ENCODE data around the gene ELOVL1.
"Not testable (repeated sequence)": the region's sequence is repeated elsewhere in the genome, so short reads cannot be mapped to it uniquely, and the experiment has no call there.

Gene ELOVL1

GRCh38 chr1:43367904-43368645 lies at the start of gene ELOVL1:
Gene ELOVL1, minus strand, starts transcription at chr1:43368011. Its CDS starts 2,402 bp downstream, at chr1:43365609.
- DNase-seq: peak; percentile 86

- DNase-seq: no peak
Measured at GRCh38 chr1:43415901-43416300, 48.1 kb upstream of the ELOVL1 start.

GRCh38 chr1:43414634-43415223 lies 46.9 kb upstream of the ELOVL1 start:
- peak; percentile 45 for DNase-seq

- not testable (repeated sequence) for DNase-seq
Measured at GRCh38 chr1:43413426-43413825, 45.6 kb upstream of the ELOVL1 start.

DNA sequence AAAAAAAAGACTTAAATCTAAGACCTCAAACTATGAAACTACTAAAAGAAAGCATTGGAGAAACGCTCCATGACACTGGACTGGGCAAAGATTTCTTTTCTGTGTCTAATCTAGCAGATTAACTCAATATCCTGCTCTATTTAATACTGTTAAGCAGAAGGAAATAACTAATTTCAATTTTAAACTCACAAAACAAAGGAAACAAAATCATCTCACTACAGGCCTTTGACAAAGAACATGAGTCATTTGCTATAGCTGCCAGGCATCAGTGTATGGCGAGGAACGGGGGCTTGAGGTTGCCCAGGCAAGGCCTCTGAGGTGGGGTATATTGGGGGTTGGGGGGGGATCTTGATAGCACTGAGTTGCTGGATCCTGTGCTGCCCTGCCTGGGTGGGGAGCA lies 42.8 kb upstream of the ELOVL1 start:
- DNase-seq: no peak

DNA sequence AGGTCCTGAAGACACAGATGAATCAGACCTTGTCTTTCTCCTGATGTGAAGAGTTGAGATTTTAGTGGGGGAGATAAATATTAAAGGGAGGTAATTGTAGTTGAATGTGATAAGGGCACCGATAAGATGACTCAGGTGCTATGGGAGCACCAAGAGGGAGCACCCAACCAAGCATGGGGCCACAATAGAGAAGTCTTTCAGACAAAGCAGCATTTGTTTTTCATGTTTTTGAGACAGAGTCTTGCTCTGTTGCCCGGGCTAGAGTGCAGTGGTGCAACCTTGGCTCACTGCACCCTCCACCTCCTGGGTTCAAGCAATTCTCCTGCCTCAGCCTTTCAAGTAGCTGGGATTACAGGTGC lies 38.0 kb upstream of the ELOVL1 start:
- DNase-seq: no peak

DNA sequence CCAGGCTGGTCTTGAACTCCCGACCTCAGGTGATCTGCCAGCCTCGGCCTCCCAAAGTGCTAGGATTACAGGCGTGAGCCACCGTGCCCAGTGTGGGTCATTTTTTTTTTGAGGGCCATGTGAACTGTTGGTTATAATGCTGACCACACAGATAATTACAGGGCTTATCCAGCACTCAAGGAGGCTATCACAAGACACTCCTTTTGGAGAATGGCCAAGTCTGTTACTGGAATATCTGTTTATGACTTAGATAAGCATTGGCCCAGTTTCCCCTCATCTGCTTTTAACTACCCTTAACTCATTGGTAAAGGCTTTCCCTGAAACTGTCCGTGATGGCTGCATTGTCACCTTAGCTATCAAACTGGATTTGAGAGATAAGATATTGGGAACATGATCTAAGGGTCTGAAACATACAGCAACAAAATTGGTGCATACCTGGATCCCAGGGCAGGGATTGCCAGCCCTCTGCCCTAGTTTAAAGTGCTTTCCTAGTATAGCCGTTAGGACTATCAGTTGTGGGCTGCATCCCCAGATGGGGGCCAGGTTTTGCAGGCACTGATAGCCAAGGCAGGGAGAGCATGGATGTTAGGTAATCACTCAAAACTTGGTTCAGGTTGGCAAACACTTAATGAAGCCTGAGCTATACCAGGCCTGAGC lies 37.5 kb upstream of the ELOVL1 start:
- DNase-seq: no peak

- DNase-seq: no peak
Measured at GRCh38 chr1:43404353-43404752, 36.5 kb upstream of the ELOVL1 start.

GRCh38 chr1:43402089-43402865 lies 34.5 kb upstream of the ELOVL1 start:
- no peak for DNase-seq

- not testable (repeated sequence) for DNase-seq
Measured at GRCh38 chr1:43400441-43400840, 32.6 kb upstream of the ELOVL1 start.

GRCh38 chr1:43398227-43398626 lies 30.4 kb upstream of the ELOVL1 start:
- DNase-seq: no peak

DNA sequence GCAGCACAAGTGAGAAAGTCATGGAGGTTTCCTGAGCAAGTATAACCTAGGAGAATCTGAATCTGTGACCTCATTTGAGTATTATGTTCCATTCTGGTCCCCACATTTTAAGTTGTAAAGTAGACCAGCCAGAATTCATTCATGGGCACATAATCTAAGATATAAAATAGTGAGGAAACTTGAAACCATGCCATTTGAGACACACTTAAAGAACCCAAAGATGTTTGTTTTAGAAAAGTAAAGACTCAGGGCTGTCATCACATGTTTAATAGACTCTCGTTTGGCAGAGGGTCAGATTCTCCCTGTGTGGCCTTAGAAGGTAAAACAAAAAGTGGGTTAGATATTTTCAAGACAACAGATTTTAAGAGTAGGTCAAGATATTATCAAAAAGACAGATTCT lies 28.2 kb upstream of the ELOVL1 start:
- DNase-seq: no peak

GRCh38 chr1:43395523-43395922 lies 27.7 kb upstream of the ELOVL1 start:
- DNase-seq: no peak

GRCh38 chr1:43392702-43393101 lies 24.9 kb upstream of the ELOVL1 start:
- DNase-seq: no peak

- DNase-seq: peak; percentile 86
Measured at GRCh38 chr1:43389326-43390313, 21.8 kb upstream of the ELOVL1 start, which contains the start of the genes MED8 and SZT2. Gene MED8, minus strand, starts transcription at chr1:43389800. Its CDS starts 36 bp downstream, at chr1:43389764. Gene SZT2, plus strand, starts transcription at chr1:43389899. Its CDS starts 70 bp downstream, at chr1:43389969.

DNA sequence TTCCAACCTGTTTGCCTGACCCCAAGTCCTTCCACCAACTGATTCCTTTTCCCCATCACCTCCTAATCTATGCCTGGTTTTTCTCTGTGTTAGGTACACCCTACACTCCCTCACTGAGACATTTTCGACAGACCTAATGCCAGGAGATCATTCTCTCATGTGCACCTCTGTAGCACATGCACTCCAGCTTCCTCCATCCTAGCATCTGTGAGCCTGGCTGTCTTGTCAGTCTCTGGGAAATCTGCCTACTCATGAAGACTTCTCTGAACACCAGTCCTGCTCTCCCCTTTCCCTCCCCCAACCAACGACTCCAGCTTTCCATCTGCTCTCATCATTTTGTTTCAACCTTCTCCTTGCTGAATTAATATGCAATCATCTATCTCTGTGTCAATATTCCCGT lies 20.8 kb upstream of the ELOVL1 start:
- DNase-seq: no peak

DNA sequence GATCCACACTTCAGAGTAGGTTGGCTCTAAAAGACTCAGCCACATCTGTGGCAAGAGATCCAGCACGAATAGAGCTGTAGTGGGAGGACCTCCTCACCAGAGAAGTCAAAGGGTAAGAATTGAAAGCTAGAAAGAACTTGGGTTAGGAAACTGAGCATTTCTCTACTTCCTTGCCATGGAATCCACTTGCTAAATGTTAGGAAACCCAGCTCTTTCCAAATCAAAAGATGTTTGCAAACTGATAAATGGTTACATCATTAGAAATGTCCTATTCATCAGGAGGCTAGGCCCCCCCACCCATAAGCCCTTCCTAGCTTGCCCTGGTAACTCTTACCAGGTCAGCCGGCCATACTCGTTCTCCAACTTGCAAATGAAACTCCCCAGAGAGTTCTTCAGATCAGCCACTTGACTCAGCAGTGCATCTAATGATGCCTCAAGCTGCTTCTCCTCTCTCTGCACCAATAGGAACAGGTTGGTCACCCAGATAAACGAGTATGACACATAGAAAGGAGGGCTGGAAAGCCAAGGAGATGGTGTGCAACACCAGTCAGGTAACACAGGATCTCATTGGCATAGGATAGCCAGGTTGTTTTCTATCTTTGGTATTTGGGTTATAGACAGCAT lies 20.3 kb upstream of the ELOVL1 start:
- no peak for DNase-seq

DNA sequence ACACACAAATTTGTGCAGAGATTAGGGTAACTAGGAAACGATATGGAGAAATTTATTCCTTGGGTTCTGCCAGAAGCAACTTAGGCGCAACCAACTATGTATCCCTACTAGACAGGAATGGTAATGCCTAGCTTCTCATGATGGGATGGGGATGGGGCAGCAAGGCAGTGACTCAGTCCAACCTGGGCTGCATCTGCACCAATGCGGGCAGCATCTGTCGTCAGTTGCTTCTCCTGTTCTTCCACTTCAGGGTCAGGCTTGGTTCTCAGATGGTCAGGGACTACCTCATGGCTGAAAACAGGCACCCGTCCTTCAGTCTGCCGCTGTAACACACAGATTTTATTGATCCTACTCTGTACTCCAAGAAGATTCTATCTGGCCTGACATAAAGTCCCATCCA lies 18.9 kb upstream of the ELOVL1 start:
- DNase-seq: no peak

DNA sequence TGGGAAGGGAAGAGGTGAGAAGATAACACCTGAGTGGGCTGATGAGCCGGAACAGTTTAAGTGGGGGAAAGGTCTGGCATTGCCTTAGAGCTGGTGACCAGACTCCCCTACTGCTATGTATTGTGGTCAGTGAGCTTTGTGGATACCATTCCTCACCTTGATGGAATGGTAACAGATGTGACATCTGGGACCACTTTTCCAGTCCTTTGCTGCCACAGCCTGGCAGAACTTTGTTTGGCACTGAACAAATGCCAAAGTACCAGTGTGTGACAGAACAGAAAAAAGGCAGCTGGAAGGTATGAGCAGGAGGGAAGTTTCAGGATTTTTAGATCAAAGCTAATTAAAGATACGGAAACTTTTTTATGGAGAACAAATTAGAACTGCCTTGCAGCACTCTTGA lies 15.6 kb upstream of the ELOVL1 start:
- DNase-seq: no peak

DNA sequence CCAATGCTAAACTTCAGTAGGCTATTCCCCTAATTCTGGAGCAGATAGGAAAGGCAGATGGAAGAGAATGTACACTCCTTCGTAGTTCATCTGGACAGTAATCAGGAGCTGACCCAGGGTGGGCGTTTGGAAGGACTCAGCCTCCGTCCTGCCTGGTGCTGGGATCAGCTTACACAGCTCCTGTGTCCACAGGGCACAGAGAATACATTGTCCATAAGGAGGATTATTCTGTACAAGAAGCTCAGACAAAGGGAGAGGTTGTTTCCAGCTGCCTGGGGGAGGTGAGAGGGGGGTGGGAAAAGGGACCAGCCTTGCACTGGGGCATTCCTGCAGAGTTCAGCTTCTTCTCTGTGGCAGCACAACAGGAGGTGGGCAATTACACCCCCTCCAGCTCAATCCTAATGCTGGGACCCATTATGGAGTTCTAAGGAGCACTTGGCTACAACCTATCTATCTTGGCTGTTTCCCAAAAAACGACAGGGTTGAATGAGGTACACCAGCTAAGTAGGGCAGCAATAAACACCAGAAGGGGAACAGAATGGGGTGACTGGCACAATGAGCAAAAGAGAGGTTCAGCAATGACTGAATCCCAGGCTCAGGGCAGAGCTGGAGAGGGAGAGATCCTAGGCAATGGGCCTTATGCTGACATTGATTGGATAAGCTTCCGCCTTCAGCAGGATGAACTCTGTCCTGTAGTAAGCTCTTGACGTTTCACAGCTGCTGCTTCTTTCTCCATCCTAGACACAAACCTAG lies 14.4 kb upstream of the ELOVL1 start:
- DNase-seq: no peak

GRCh38 chr1:43381612-43382011 lies 13.8 kb upstream of the ELOVL1 start:
- no peak for DNase-seq

Measured in NCI-H146 (cell line).